Measurements from ENCODE around the gene RLN1.
"Not testable (repeated sequence)": the region's sequence is repeated elsewhere in the genome, so short reads cannot be mapped to it uniquely, and the experiment has no call there.

RLN1 gene

GRCh38 chr9:5326893-5327548, 12.7 kb downstream of the RLN1 start:
- H3K4me3 ChIP-seq (ENCODE audit: low read depth, low read length) = no peak overlapping the region
- no peak for DNase-seq (ENCODE audit: low read depth)

DNA sequence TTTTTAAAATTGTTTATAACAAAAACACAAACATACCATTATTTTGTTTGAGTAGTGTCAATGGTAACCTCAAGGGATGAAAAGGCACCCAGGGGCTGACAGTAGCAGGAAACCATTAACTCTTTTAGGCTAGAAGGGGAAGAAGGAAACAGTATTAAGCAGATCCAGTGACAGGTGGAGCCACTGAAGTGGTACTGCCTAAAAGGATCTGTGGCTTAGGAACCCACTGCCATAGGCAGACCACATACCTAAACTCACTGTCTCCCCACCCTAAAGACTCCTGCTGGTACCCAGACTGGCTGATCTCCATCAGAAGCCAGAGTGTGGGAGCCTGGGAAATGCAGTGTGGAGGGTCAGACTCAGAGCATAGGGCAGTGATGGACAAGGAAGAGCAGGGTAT, 13.5 kb downstream of the RLN1 start:
- no peak for DNase-seq (ENCODE audit: low read depth)

GRCh38 chr9:5321601-5322000, 18.1 kb downstream of the RLN1 start:
- not testable (repeated sequence) for H3K4me3 ChIP-seq (ENCODE audit: low read depth, low read length)

More for the DNA sequence above, 13.5 kb downstream of the RLN1 start:
- H3K4me3 ChIP-seq (ENCODE audit: low read depth, low read length) = no peak overlapping the region

GRCh38 chr9:5321058-5321457, 18.6 kb downstream of the RLN1 start:
- no peak overlapping the region for H3K4me3 ChIP-seq (ENCODE audit: low read depth, low read length)
- no peak for DNase-seq (ENCODE audit: low read depth)

More at GRCh38 chr9:5321601-5322000, 18.1 kb downstream of the RLN1 start:
- not testable (repeated sequence) for DNase-seq (ENCODE audit: low read depth)

GRCh38 chr9:5316406-5316805, 23.3 kb downstream of the RLN1 start:
- not testable (repeated sequence) for DNase-seq (ENCODE audit: low read depth); H3K4me3 ChIP-seq (ENCODE audit: low read depth, low read length)

DNA sequence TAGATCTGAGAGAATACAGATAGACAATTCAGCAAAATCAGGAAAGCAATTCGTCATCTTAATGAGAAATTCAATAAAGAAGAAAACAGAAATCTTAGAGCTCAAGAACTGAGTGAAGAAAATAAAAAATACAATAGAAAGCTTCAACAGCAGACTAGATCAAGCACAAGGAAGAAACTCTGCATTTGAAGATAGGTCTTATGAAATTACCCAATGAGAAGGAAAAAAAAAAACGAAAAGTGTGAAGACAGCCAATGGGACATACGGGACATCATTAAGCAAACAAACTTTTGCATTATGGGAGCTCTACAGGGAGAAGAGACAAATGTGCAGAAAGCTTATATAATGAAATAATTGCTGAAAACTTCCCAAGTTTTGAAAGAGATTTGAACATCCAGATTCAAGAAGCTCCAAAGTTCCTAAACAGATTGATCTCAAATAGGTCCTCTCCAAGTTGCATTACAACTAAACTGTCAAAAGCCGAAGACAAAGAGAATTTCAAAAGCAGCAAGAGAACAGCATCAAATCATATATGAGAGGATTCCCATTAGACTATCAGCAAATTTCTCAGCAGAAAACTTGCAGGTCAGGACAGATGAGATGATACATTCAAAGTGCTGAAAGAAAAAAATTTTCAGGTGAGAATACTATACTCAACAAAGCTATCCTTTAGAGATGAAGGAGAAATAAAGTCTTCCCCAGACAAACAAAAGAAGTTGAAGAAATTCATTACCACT, 24.3 kb downstream of the RLN1 start:
- no peak for DNase-seq (ENCODE audit: low read depth)
- H3K4me3 ChIP-seq (ENCODE audit: low read depth, low read length) = no peak overlapping the region

DNA sequence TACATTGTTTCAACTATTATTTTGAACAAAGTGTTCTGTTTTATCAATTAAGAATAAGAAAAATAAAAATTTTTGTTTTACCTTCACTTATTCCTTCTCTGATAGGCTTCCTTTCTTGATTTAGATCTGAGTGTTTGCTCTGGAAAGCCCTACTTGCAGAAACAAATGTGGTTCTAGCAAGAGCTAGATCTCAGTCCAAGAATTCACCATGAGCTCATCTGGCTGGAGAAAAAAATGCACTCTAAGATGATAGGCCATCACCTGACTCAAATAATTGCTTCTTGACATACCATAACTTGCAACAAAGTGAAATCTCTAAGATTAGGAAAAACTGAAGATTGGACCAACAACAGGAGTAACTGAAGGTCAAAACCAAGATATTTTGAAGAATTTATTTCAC, 28.8 kb downstream of the RLN1 start:
- DNase-seq (ENCODE audit: low read depth) = no peak
- H3K4me3 ChIP-seq (ENCODE audit: low read depth, low read length) = no peak overlapping the region

DNA sequence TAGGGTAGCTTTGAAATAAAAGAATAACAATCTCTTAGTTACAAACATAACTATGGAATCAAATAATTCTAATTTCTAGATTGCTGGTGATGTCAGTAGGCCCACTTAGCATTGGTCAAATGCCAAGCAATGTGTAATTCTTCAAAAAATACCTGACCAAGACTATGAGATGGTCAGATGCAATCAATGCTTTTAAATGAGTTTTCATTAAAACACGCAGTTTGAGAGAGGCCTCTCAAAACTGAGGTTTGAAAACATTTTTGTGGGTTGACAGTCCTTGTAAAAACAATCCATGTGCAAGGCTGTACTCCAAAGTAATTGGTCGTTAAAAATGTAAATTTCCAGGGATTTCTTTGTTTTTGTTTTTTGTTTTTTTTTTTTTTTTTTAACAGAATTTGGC, 33.9 kb downstream of the RLN1 start:
- DNase-seq (ENCODE audit: low read depth) = no peak

DNA sequence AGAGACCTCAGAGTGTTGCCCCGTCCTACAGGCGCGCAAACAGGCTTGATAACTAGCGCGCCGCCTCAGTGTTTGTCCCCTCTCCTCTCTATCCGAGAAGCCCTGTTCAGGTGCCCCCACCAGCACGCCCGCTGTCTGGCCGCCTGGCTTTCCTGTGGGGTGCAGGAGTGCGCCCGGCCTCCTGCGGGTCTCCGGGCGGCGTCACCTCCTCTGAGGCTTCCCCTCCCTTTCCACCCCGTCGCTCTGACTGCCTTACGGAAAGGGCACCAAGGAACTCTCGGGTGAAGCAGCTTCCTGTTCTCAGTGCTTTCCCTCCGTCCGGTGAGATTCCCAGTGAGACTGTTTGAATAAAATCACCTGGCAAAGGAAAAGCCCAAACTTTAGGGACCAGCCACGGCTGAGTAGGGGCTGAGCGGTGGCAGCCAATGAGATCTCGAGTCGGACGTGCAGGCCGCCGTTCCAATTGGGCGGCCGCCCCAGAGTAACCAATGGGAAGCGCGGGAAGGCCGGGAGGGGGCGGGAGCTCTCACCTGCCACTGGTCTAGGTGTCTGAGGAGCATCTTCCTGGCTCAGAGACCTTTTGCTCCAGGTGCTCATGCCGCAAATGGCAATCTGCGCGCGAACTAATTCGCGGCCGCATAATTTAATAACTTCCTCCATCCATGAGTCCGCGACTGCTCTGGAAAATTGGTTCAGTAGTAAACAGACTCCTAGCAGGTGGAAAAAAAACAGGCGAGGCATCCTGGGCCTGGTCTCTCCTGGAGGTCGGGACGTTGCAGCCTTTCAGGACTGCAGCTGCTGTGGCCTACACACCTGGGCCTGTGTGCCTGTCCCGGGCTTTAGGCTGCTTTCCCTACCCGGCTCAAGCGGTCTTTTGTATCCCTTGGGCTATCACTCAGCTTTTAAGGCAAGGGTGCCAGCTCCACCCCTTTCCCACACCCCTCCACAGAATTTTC, 35.6 kb downstream of the RLN1 start, which contains the start of gene RLN2:
RLN2 (minus strand) TSS at position 877 of the 956 bp plus-strand sequence; CDS start at position 741, 136 bp downstream.
- not testable (repeated sequence) for DNase-seq (ENCODE audit: low read depth); H3K4me3 ChIP-seq (ENCODE audit: low read depth, low read length)

More for the DNA sequence above, 33.9 kb downstream of the RLN1 start:
- H3K4me3 ChIP-seq (ENCODE audit: low read depth, low read length) = no peak overlapping the region

- DNase-seq (ENCODE audit: low read depth) = no peak
- no peak overlapping the region for H3K4me3 ChIP-seq (ENCODE audit: low read depth, low read length)
Measured at GRCh38 chr9:5301544-5301943, 38.1 kb downstream of the RLN1 start.

DNA sequence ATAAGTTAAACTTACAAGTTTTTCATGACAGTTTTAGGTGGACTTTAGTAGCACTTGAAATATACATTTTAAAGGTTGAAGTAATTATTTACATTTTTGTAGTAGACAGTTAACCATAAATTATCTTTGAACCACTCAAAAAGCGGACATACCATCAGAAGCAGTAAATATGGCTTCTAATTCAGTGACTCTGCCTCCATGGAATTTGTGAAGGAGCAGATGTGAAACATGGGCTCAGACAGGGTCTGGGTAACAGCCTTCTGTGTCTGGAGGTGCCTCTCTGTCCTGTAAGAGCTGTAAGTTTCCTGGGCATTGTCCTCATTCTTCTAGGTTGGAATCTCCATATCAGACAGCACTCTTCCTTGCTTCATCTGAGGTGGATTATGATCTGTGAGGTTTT, 47.5 kb downstream of the RLN1 start:
- DNase-seq (ENCODE audit: low read depth) = peak; percentile 2
- H3K4me3 ChIP-seq (ENCODE audit: low read depth, low read length) = no peak overlapping the region

DNA sequence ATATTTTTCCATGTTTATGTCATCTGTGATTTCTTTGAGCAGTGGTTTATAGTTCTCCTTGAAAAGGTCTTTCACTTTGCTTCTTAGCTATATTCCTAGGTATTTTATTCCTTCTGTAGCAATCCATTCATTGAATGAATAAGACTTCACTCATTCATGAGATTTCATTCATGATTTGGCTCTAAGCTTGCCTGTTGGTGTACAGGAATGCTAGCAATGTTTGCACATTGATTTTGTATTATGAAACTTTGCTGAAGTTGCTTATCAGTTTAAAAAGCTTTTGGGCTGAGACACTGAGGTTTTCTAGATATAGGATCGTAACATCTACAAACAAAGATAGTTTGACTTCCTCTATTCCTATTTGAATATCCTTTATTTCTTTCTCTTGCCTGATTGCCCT, 51.1 kb downstream of the RLN1 start:
- no peak overlapping the region for H3K4me3 ChIP-seq (ENCODE audit: low read depth, low read length)
- no peak for DNase-seq (ENCODE audit: low read depth)

DNA sequence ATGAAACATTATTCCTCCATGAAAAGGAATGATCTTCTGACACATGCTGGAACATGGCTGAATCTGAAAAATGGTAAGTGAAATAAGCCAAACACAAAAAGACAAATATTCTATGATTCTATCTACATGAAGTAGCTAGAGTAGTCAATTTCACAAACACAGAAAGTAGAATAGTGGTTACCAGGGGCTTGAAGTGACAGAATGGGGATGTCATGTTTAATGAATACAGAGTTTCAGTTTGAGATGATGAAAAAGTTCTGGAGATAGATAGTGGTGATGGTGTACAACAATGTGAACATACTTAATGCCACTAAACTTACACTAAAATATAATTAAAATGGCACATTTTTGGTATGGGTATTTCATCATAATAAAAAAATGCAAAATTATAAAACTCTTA, 53.4 kb downstream of the RLN1 start:
- H3K4me3 ChIP-seq (ENCODE audit: low read depth, low read length) = no peak overlapping the region
- no peak for DNase-seq (ENCODE audit: low read depth)
